ENCODE results near the gene PHACTR1.

DNA sequence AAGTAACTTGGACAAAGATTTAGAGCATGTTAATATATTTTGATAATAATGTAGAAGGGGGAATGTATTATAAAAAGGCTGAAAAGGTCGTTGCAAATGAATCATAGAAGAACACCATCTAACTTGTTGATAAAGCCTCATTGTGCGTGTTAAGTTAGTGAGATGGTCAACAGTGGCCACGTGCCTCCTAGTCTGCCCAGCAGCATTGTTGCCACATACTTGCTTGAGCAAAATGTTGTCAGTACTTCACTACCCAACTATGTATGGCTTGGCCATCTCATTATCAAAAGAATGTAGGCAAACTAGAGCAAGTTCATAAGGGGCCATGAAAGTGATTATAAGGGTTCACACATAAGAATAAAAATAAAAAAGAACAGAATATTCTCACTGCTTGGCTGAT is 84.6 kb downstream of the PHACTR1 start:
- TF ChIP-seq, protein P1, sequence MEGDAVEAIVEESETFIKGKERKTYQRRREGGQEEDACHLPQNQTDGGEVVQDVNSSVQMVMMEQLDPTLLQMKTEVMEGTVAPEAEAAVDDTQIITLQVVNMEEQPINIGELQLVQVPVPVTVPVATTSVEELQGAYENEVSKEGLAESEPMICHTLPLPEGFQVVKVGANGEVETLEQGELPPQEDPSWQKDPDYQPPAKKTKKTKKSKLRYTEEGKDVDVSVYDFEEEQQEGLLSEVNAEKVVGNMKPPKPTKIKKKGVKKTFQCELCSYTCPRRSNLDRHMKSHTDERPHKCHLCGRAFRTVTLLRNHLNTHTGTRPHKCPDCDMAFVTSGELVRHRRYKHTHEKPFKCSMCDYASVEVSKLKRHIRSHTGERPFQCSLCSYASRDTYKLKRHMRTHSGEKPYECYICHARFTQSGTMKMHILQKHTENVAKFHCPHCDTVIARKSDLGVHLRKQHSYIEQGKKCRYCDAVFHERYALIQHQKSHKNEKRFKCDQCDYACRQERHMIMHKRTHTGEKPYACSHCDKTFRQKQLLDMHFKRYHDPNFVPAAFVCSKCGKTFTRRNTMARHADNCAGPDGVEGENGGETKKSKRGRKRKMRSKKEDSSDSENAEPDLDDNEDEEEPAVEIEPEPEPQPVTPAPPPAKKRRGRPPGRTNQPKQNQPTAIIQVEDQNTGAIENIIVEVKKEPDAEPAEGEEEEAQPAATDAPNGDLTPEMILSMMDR (IDR thresholded peaks at IDR 0.05; ENCODE audit: insufficient read depth, low read length), result no peak
- TF ChIP-seq, protein P2, sequence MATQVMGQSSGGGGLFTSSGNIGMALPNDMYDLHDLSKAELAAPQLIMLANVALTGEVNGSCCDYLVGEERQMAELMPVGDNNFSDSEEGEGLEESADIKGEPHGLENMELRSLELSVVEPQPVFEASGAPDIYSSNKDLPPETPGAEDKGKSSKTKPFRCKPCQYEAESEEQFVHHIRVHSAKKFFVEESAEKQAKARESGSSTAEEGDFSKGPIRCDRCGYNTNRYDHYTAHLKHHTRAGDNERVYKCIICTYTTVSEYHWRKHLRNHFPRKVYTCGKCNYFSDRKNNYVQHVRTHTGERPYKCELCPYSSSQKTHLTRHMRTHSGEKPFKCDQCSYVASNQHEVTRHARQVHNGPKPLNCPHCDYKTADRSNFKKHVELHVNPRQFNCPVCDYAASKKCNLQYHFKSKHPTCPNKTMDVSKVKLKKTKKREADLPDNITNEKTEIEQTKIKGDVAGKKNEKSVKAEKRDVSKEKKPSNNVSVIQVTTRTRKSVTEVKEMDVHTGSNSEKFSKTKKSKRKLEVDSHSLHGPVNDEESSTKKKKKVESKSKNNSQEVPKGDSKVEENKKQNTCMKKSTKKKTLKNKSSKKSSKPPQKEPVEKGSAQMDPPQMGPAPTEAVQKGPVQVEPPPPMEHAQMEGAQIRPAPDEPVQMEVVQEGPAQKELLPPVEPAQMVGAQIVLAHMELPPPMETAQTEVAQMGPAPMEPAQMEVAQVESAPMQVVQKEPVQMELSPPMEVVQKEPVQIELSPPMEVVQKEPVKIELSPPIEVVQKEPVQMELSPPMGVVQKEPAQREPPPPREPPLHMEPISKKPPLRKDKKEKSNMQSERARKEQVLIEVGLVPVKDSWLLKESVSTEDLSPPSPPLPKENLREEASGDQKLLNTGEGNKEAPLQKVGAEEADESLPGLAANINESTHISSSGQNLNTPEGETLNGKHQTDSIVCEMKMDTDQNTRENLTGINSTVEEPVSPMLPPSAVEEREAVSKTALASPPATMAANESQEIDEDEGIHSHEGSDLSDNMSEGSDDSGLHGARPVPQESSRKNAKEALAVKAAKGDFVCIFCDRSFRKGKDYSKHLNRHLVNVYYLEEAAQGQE (IDR thresholded peaks at IDR 0.05; ENCODE audit: insufficient replicate concordance, low read depth), result no peak
- TF ChIP-seq POLR2AphosphoS5 (IDR thresholded peaks at IDR 0.05; ENCODE audit: low read depth), result no peak
